OCI-LY3 (cell line): ENCODE measurements around the gene ARHGAP24.

Experiments used
- CTCF ChIP-seq: fragments of 200-600, 300-600 bp; sonication (generic); IDR thresholded peaks from 2 replicates; pipeline ENCODE4 v1.5.1; 2014; ENCODE audit warnings: antibody characterized with exemption, low read length, low read depth
- EZH2phosphoT487 ChIP-seq: fragments of 200-600 bp; shearing (Covaris generic); IDR thresholded peaks from 2 replicates; pipeline ENCODE4 v1.6.1; 2018; ENCODE audit warnings: antibody characterized with exemption, mixed run types, low read depth

GRCh38 chr4:85933291-85933640, 458.3 kb downstream of the ARHGAP24 start:
- TF ChIP-seq CTCF (no peak), EZH2phosphoT487 (no peak)
